GM21423 (cell line): Measurements from ENCODE around the gene NACA.
"Not testable (repeated sequence)": the region's sequence is repeated elsewhere in the genome, so short reads cannot be mapped to it uniquely, and the experiment has no call there.

Experiments
- ATAC-seq: cut with Tn5 transposase; IDR thresholded peaks from one replicate; pipeline ENCODE4 v1.9.1; 2021; ENCODE audit warnings: mild to moderate bottlenecking, moderate library complexity; ENCODE audit not compliant: unreplicated experiment

The NACA gene

DNA sequence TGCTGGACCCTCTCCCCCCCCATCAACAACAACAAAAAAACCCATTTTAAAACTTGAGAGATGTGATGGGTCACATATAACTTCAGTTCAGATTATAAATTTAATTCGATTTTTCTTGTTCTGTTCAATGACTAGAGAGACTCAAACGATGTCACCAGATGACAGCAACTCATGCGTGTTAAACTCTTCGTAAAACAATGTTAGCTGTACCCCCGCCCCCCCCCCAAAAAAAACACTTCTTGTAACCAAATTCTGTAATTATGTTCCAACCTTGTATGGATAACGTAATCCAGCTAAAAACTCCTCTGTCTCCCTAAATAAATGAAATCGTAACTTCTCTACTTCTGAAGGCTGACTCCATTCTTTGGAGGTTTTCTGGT, 614 bp upstream of the NACA start:
- no peak for ATAC-seq

GRCh38 chr12:56724701-56724971, 463 bp downstream of the NACA start:
- no peak for ATAC-seq

GRCh38 chr12:56723889-56724700, 1.0 kb downstream of the NACA start:
- ATAC-seq = no peak

- no peak for ATAC-seq
Observed at GRCh38 chr12:56723352-56723751, 1.7 kb downstream of the NACA start.

DNA sequence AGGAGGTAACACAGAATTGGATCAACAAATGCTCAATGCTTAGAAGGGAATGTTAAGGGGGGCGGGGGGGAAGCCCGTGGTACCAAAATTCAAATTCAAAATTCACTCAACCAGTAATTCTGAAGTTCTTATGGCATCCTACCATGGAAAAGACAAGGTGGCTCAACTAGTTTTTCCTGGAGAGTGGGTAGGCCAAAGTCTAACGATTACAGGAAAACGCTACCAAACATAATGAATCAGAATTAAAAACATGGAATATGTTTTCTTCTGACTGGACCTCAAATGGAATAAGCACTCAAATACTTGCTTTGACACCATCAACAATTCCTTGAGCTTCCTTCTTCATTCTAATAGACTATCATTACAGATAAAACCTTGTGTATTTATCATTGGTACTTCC, 2.3 kb downstream of the NACA start:
- ATAC-seq = no peak

DNA sequence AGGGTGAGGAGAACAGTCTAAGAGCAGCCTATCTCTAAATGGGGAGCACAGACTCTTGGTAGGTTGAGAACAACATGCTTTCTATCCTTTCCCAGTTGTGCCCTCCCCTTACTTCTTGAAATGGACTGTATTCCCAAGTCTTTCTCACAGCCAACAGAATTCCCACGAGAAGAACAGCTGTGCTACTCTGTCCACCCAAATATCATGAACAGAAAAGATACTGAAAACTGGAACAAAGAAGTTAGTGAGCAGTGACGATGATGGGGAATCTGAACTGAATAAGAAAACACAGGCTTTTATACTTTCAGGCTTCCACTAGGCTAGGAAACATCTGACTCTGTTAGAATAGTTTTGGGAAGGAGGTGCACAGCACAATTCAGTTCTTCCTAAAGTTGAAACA, 3.4 kb downstream of the NACA start:
- ATAC-seq = no peak

GRCh38 chr12:56721216-56721615, 3.9 kb downstream of the NACA start:
- ATAC-seq = no peak

DNA sequence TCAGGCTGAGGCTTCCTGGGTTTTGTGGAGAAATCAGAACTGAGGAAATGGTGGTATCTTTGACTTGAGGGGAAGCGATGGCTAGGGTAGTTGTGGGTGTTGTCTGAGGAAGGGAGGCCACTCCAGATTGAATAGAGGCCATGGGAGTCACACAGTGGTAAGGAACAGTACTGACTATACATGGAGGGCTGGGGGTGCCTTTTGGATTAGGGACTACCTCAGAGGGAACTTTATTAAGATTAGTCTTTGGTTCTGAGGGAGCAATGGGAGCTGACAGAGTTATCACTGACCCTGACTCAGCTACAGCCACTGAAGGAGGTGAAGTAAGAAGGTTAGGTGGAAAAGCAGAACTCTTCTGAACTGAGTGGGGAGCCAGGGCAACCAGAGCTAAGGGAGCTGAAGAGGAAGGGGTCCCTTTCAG, 4.4 kb downstream of the NACA start:
- ATAC-seq = no peak

DNA sequence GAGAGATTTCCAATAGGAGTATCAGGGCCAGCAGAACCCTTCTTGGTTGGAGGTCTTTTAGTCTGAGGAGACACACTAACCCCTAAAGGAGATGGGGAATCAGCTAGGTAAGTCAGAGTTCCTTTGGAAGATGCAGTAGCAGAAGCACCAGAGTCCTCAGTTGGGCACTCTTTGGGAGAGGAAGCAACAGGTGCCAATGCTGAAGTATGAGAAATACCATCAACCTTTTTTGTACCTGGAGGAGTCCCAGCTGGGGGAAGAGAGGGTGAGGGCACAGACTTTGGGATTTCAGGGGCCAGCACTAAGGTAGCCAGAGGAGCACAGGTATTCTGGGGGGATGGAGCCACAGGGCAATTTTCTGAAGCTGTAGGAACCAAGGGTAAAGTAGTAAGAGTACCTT, 6.0 kb downstream of the NACA start:
- no peak for ATAC-seq

- ATAC-seq = no peak
Observed at GRCh38 chr12:56718636-56719035, 6.5 kb downstream of the NACA start.

GRCh38 chr12:56718149-56718548, 7.0 kb downstream of the NACA start:
- ATAC-seq = no peak

GRCh38 chr12:56716933-56717880, 7.9 kb downstream of the NACA start:
- ATAC-seq = no peak

- no peak for ATAC-seq
Observed at GRCh38 chr12:56716458-56716857, 8.6 kb downstream of the NACA start.

- no peak for ATAC-seq
Observed at GRCh38 chr12:56715798-56716197, 9.3 kb downstream of the NACA start.

- no peak for ATAC-seq
Observed at GRCh38 chr12:56714431-56714929, 10.6 kb downstream of the NACA start.

- no peak for ATAC-seq
Observed at GRCh38 chr12:56713345-56713744, 11.8 kb downstream of the NACA start.

GRCh38 chr12:56709759-56710376, 15.2 kb downstream of the NACA start:
- ATAC-seq = no peak

- ATAC-seq = not testable (repeated sequence)
Observed at GRCh38 chr12:56704522-56704921, 20.6 kb downstream of the NACA start.

GRCh38 chr12:56699020-56699661, 26.0 kb downstream of the NACA start:
- no peak for ATAC-seq

- no peak for ATAC-seq
Observed at GRCh38 chr12:56695327-56696101, 29.6 kb downstream of the NACA start.
